Activated T-helper 1 cell treated with anti-CD3 and anti-CD28 coated beads, Interleukin-2, amount 50 U/mL, for 16 hours (primary cell): Measurements from ENCODE around the gene GPR137B.

Experiments
- DNase-seq, 2 donors: peaks; one replicate each; pipeline ENCODE4 v3.0.0-alpha.2; 2020; ENCODE audit warnings: low read depth in 1 of 2, low spot score in 1 of 2

The GPR137B gene

GRCh38 chr1:236113324-236114032, 28.9 kb upstream of the GPR137B start:
- DNase-seq, result no peak

GRCh38 chr1:236114076-236114747, 28.1 kb upstream of the GPR137B start:
- DNase-seq, result no peak

GRCh38 chr1:236117710-236118109, 24.6 kb upstream of the GPR137B start:
- no peak for DNase-seq

GRCh38 chr1:236119943-236120484, 22.3 kb upstream of the GPR137B start:
- no peak for DNase-seq

GRCh38 chr1:236120721-236121153, 21.6 kb upstream of the GPR137B start:
- DNase-seq, result no peak

GRCh38 chr1:236122176-236122575, 20.2 kb upstream of the GPR137B start:
- no peak for DNase-seq

- no peak for DNase-seq
Observed at GRCh38 chr1:236123563-236123962, 18.8 kb upstream of the GPR137B start.

- DNase-seq, result no peak
Observed at GRCh38 chr1:236124965-236125364, 17.4 kb upstream of the GPR137B start.

- DNase-seq, result no peak
Observed at GRCh38 chr1:236127045-236127444, 15.3 kb upstream of the GPR137B start.

GRCh38 chr1:236128646-236129178, 13.6 kb upstream of the GPR137B start:
- no peak for DNase-seq

- no peak for DNase-seq
Observed at GRCh38 chr1:236129306-236129705, 13.0 kb upstream of the GPR137B start.

GRCh38 chr1:236130372-236130771, 12.0 kb upstream of the GPR137B start:
- no peak for DNase-seq

GRCh38 chr1:236131916-236132315, 10.4 kb upstream of the GPR137B start:
- no peak for DNase-seq

- no peak for DNase-seq
Observed at GRCh38 chr1:236132420-236133046, 9.8 kb upstream of the GPR137B start.

- DNase-seq, result no peak
Observed at GRCh38 chr1:236133339-236133738, 9.0 kb upstream of the GPR137B start.

GRCh38 chr1:236133802-236134201, 8.5 kb upstream of the GPR137B start:
- DNase-seq, result no peak

GRCh38 chr1:236137285-236137852, 5.0 kb upstream of the GPR137B start:
- DNase-seq, result no peak

- no peak for DNase-seq
Observed at GRCh38 chr1:236139495-236139894, 2.8 kb upstream of the GPR137B start.

- no peak for DNase-seq
Observed at GRCh38 chr1:236140705-236141446, 1.5 kb upstream of the GPR137B start.

GRCh38 chr1:236141447-236142252, 689 bp upstream of the GPR137B start:
- DNase-seq, result no peak
